HepG2 (cell line): ENCODE measurements around the gene ATG4D. TPM values are rescaled to one million over a fixed set of nuclear protein-coding genes. Genes with fewer than 3 reads are reported as not detected.
A peak's percentile ranks its signal among the peaks of the same experiment; 100 is the strongest.

Source experiments
- ASH2L ChIP-seq: fragments of 300-600, 200-600 bp; sonication (generic); IDR thresholded peaks from 2 replicates; pipeline ENCODE4 v1.7.0; 2017; ENCODE audit warnings: low read depth, mild to moderate bottlenecking, moderate library complexity, mixed read lengths, low read length; ENCODE audit not compliant: insufficient read length
- BRCA1 ChIP-seq: sonication (generic); formaldehyde crosslinking; IDR thresholded peaks from 2 replicates; pipeline ENCODE4 v1.4.0; 2020; ENCODE audit warnings: missing genetic modification reagents
- DMTF1 ChIP-seq: sonication (generic); formaldehyde crosslinking; IDR thresholded peaks from 2 replicates; pipeline ENCODE4 v1.4.0; 2020; ENCODE audit warnings: mild to moderate bottlenecking, missing genetic modification reagents
- EP300 ChIP-seq, 3 experiments: sonication (generic) in 1 of 3; formaldehyde crosslinking in 1 of 3; IDR thresholded peaks; 2 replicates each; pipeline versions ENCODE4 v1.5.1 to v1.6.1; 2011 to 2020; ENCODE audit warnings: low read depth in 2 of 3, low read length in 2 of 3, borderline replicate concordance in 1 of 3, improper control_type of control experiment in 1 of 3, mild to moderate bottlenecking in 1 of 3, missing genetic modification reagents in 1 of 3, moderate library complexity in 1 of 3
- POLR2A ChIP-seq, 2 experiments: IDR thresholded peaks; 2 replicates each; pipeline ENCODE4 v1.6.1; 2011; ENCODE audit warnings: low read depth in 2 of 2, low read length in 2 of 2, mild to moderate bottlenecking in 1 of 2, moderate library complexity in 1 of 2; ENCODE audit not compliant: insufficient read depth in 1 of 2
- POLR2AphosphoS5 ChIP-seq: IDR thresholded peaks from 2 replicates; pipeline ENCODE4 v1.6.1; 2012; ENCODE audit warnings: low read depth, low read length
- RCOR2 ChIP-seq: IDR thresholded peaks from 2 replicates; pipeline ENCODE4 v1.6.1; 2016; ENCODE audit warnings: missing biosample characterization, missing genetic modification reagents
- RORA ChIP-seq: sonication (generic); formaldehyde crosslinking; IDR thresholded peaks from 2 replicates; pipeline ENCODE4 v1.5.0; 2020; ENCODE audit warnings: mild to moderate bottlenecking, missing genetic modification reagents, moderate library complexity
- SALL1 ChIP-seq: sonication (generic); formaldehyde crosslinking; IDR thresholded peaks from 2 replicates; pipeline ENCODE4 v1.8.0; 2022; ENCODE audit warnings: mild to moderate bottlenecking, missing genetic modification reagents
- SYNCRIP ChIP-seq: fragments of 200-400 bp; formaldehyde crosslinking; IDR thresholded peaks from 2 replicates; pipeline ENCODE4 v1.6.1; 2018; ENCODE audit warnings: mild to moderate bottlenecking, low read depth, low read length; ENCODE audit not compliant: insufficient read depth
- TCF7 ChIP-seq: sonication (generic); IDR thresholded peaks from 2 replicates; pipeline ENCODE4 v1.6.1; 2016; ENCODE audit warnings: antibody characterized with exemption, low read depth
- XBP1 ChIP-seq: sonication (generic); formaldehyde crosslinking; IDR thresholded peaks from 2 replicates; pipeline ENCODE4 v1.5.0; 2020; ENCODE audit warnings: missing genetic modification reagents
- ZBTB10 ChIP-seq: sonication (generic); formaldehyde crosslinking; IDR thresholded peaks from 2 replicates; pipeline ENCODE4 v1.4.0; 2020; ENCODE audit warnings: missing genetic modification reagents, borderline replicate concordance
- ZBTB26 ChIP-seq: IDR thresholded peaks from 2 replicates; pipeline ENCODE4 v1.6.1; 2016; ENCODE audit warnings: missing compliant biosample characterization, missing genetic modification reagents, borderline replicate concordance
- ZBTB37 ChIP-seq: sonication (generic); formaldehyde crosslinking; IDR thresholded peaks from 2 replicates; pipeline ENCODE4 v1.4.0; 2020; ENCODE audit warnings: mild to moderate bottlenecking, missing genetic modification reagents
- ZC3H4 ChIP-seq: sonication (generic); formaldehyde crosslinking; IDR thresholded peaks from 2 replicates; pipeline ENCODE4 v1.4.0; 2020; ENCODE audit warnings: missing genetic modification reagents, borderline replicate concordance
- ZFP36L2 ChIP-seq: sonication (generic); formaldehyde crosslinking; IDR thresholded peaks from 2 replicates; pipeline ENCODE4 v1.4.0; 2020; ENCODE audit warnings: missing genetic modification reagents
- ZNF180 ChIP-seq: sonication (generic); formaldehyde crosslinking; IDR thresholded peaks from 2 replicates; pipeline ENCODE4 v1.4.0; 2020; ENCODE audit warnings: low read depth, missing genetic modification reagents, borderline replicate concordance
- ZNF619 ChIP-seq: sonication (generic); formaldehyde crosslinking; IDR thresholded peaks from 2 replicates; pipeline ENCODE4 v1.4.0; 2020; ENCODE audit warnings: mild to moderate bottlenecking, missing genetic modification reagents
- ZSCAN29 ChIP-seq: sonication (generic); formaldehyde crosslinking; conservative IDR thresholded peaks from 2 replicates; pipeline ENCODE4 v1.4.0; 2020; ENCODE audit warnings: mild to moderate bottlenecking, missing genetic modification reagents
- polyA plus RNA-seq, 8 experiments: library from polyadenylated mRNA; depleted of rRNA in 3 of 8; stranded (reverse) in 7 of 8; unstranded in 1 of 8; fragments of >200 nt; fragmentation: Illumina TruSeq in 4 of 8; extraction: Trizol in 4 of 8; gene quantifications; 2 replicates each; pipeline versions ENCODE4 v1.2.1 to v1.2.3, GENCODE V29; 2011 to 2016; ENCODE audit warnings: low read depth in 4 of 8, missing spikeins in 1 of 8, mixed read lengths in 1 of 8; ENCODE audit not compliant: insufficient read depth in 1 of 8
- total RNA-seq, 5 experiments: library from RNA; depleted of rRNA; stranded (reverse); fragments of >200 nt; fragmentation: Illumina TruSeq; extraction: Trizol; gene quantifications; 2 replicates each; pipeline ENCODE4 v1.2.3, GENCODE V29; 2016; ENCODE audit warnings: low read depth in 1 of 5

Gene ATG4D
- total and polyA plus RNA-seq, 2 of the 13 experiments (the other 11 are each of a cell fraction or from before 2014, with no cell fraction given): 17.8 to 19.0 TPM

- TF ChIP-seq ZNF619 (peak; percentile 34; the same call in 1 of the 2 replicates), ASH2L (peak; percentile 74), ZSCAN29 (CRISPR knock-in tag) (0 out of 2 replicates have a peak, but pooled peaks have one; percentile 35), DMTF1 (0 out of 2 replicates have a peak, but pooled peaks have one; percentile 63), TCF7 (no peak), ZBTB37 (CRISPR knock-in tag) (no peak), ZNF180 (CRISPR knock-in tag) (no peak), POLR2AphosphoS5 (peak; percentile 84), SALL1 (CRISPR knock-in tag) (peak; percentile 95), ZC3H4 (CRISPR knock-in tag) (peak; percentile 33; the same call in 1 of the 2 replicates), ZFP36L2 (CRISPR knock-in tag) (peak; percentile 52; the same call in 1 of the 2 replicates), BRCA1 (peak; percentile 43; the same call in 1 of the 2 replicates), EP300 (IDR thresholded peaks at IDR 0.05; ENCODE audit: low read depth in 2 of 2, low read length in 2 of 2) (no peak), EP300 (CRISPR knock-in tag; IDR thresholded peaks at IDR 0.05; ENCODE audit: borderline replicate concordance) (no peak; the same call in 1 of the 2 replicates), XBP1 (CRISPR knock-in tag) (no peak), POLR2A (IDR thresholded peaks at IDR 0.05; ENCODE audit: insufficient read depth in 1 of 2, low read depth in 2 of 2, low read length in 2 of 2) (peak; percentile 56 to 84), RCOR2 (CRISPR knock-in tag) (no peak), SYNCRIP (no peak), RORA (CRISPR knock-in tag) (no peak), ZBTB10 (peak; percentile 89), ZBTB26 (peak; percentile 75; the same call in 1 of the 2 replicates)
Observed at GRCh38 chr19:10565567-10566407, 22.1 kb downstream of the ATG4D start, which contains the start of gene KRI1 (continued).
